Diencephalon (tissue), 1 donor: ENCODE measurements around the gene RALGAPB. TPM values are rescaled to one million over a fixed set of nuclear protein-coding genes. Genes with fewer than 3 reads are reported as not detected.

ENCODE experiments used
- small RNA-seq: library from RNA; depleted of rRNA; stranded (forward); fragments of <200 nt; gene quantifications from one replicate; pipeline ENCODE3, GENCODE V24; 2014
- total RNA-seq: library from RNA; depleted of rRNA; stranded (reverse); fragments of >200 nt; gene quantifications from one replicate; pipeline ENCODE4 v1.2.3, GENCODE V29; 2014

Gene RALGAPB
- 49.6 TPM for total RNA-seq

GRCh38 chr20:38472513-38473366, at the start of gene RALGAPB:
RALGAPB (plus strand) TSS chr20:38472843; CDS start chr20:38488433, 15,590 bp downstream.

GRCh38 chr20:38434770-38435554, 37.7 kb upstream of the RALGAPB start, which contains the start of gene SNHG17:
SNHG17 (minus strand) TSS chr20:38435328.

GRCh38 chr20:38581013-38581412, 108.4 kb downstream of the RALGAPB start, which contains the start of gene ADIG:
ADIG (plus strand) TSS chr20:38581197; CDS start chr20:38581251, 54 bp downstream.

GRCh38 chr20:38601216-38602184, 128.9 kb downstream of the RALGAPB start, which contains the start of gene ARHGAP40:
ARHGAP40 (plus strand) TSS chr20:38601809.

Small RNAs within 50 kb of the gene (small RNA-seq; reads per million reads assigned to genes)
- gene MIR548O2 = not detected
- not detected for gene RF00056
- 26.1 reads per million, percentile 95 among the genes with 10 or more reads in this experiment for gene SNORA60
- 2.8 reads per million, percentile 89 among the genes with 10 or more reads in this experiment for gene SNORA71A
- 24.2 reads per million, percentile 95 among the genes with 10 or more reads in this experiment for gene SNORA71B
- 0.21 reads per million for gene SNORA71C
- 121 reads per million, percentile 97 among the genes with 10 or more reads in this experiment for gene SNORA71D
- not detected for gene SNORA71E

Other genes starting within 250 kb of the RALGAPB start
- gene KIAA1755, start 212.1 kb upstream of the RALGAPB start, total RNA-seq = 1.8 TPM
- gene BPI, start 168.7 kb upstream of the RALGAPB start, total RNA-seq = 0.46 TPM
- gene LBP, start 126.4 kb upstream of the RALGAPB start, total RNA-seq = not detected
- 6.9 TPM for gene SNHG17, start 37.5 kb upstream of the RALGAPB start, total RNA-seq
- not detected for gene ADIG, start 108.4 kb downstream of the RALGAPB start, total RNA-seq
- not detected for gene ARHGAP40, start 129.0 kb downstream of the RALGAPB start, total RNA-seq